OCI-LY7 (cell line): ENCODE measurements around the gene MIER3. TPM values are rescaled to one million over a fixed set of nuclear protein-coding genes. Genes with fewer than 3 reads are reported as not detected.

ENCODE experiments used
- BruUV-seq: library from RNA; stranded (reverse); fragments of 400-500 nt; replicated peaks from 2 replicates; lab custom pipeline; 2021; lab: Mats Ljungman, UMichigan
- CTCF ChIA-PET: fragments of 300-600 bp; sonication (Branson Sonifier 250); formaldehyde crosslinking; loops from one replicate; lab custom pipeline; 2022; ENCODE audit warnings: antibody characterized with exemption; ENCODE audit not compliant: unreplicated experiment; lab: Charles Lee
- POLR2A ChIA-PET: fragments of 300-600 bp; sonication (Branson Sonifier 250); formaldehyde crosslinking; loops from one replicate; lab custom pipeline; 2022; ENCODE audit warnings: antibody characterized with exemption; lab: Charles Lee
- DNase-seq: peaks from one replicate; pipeline ENCODE4 v3.0.0-alpha.2; 2015; ENCODE audit warnings: low spot score
- H2AFZ ChIP-seq: fragments of 200-600 bp; sonication (generic), shearing (Covaris generic); 2 replicates; pipeline ENCODE4 v1.6.1; 2014; ENCODE audit warnings: mild to moderate bottlenecking, antibody characterized with exemption, low read length, moderate library complexity
- H3K27ac ChIP-seq: fragments of 200-600 bp; sonication (generic); 2 replicates; pipeline ENCODE4 v1.5.1; 2014; ENCODE audit warnings: mixed run types, low read depth, mild to moderate bottlenecking, moderate library complexity, low read length, inconsistent platforms; ENCODE audit not compliant: poor library complexity, severe bottlenecking
- H3K36me3 ChIP-seq: fragments of 200-600 bp; sonication (generic); 2 replicates; pipeline ENCODE4 v1.6.1; 2014; ENCODE audit warnings: mild to moderate bottlenecking, antibody characterized with exemption, low read length, moderate library complexity, mixed read lengths; ENCODE audit not compliant: insufficient read depth
- H3K4me1 ChIP-seq: fragments of 200-600 bp; sonication (generic); 2 replicates; pipeline ENCODE4 v1.5.1; 2014; ENCODE audit warnings: mild to moderate bottlenecking, low read length; ENCODE audit not compliant: insufficient read depth, poor library complexity, severe bottlenecking
- H3K4me2 ChIP-seq: fragments of 200-600 bp; sonication (generic); 2 replicates; pipeline ENCODE4 v1.6.1; 2014; ENCODE audit warnings: mild to moderate bottlenecking, low read length
- H3K4me3 ChIP-seq: fragments of 200-600 bp; sonication (generic); 2 replicates; pipeline ENCODE4 v1.5.1; 2014; ENCODE audit warnings: mild to moderate bottlenecking, low read depth, low read length; ENCODE audit not compliant: poor library complexity, severe bottlenecking
- H3K79me2 ChIP-seq: fragments of 200-600 bp; sonication (generic); 2 replicates; pipeline ENCODE4 v1.6.1; 2016; ENCODE audit warnings: low read depth, mild to moderate bottlenecking, low read length, moderate library complexity, mixed read lengths; ENCODE audit not compliant: insufficient read depth
- H3K9me2 ChIP-seq: fragments of 200-600 bp; sonication (generic); 2 replicates; pipeline ENCODE4 v1.6.1; 2016; ENCODE audit warnings: mild to moderate bottlenecking, low read length, mixed read lengths; ENCODE audit not compliant: insufficient read depth
- H3K9me3 ChIP-seq: fragments of 200-600 bp; sonication (generic); 2 replicates; pipeline ENCODE4 v1.6.1; 2014; ENCODE audit warnings: mild to moderate bottlenecking, mixed run types, low read length, mixed read lengths
- H4K20me1 ChIP-seq: fragments of 200-600 bp; sonication (generic); 2 replicates; pipeline ENCODE4 v1.6.1; 2014; ENCODE audit warnings: mild to moderate bottlenecking, antibody characterized with exemption, low read length, moderate library complexity, mixed read lengths; ENCODE audit not compliant: insufficient read depth
- CTCF ChIP-seq: fragments of 200-600 bp; sonication (generic); conservative IDR thresholded peaks from 2 replicates; pipeline ENCODE4 v1.5.1; 2014; ENCODE audit warnings: mild to moderate bottlenecking, antibody characterized with exemption, low read length, moderate library complexity, mixed read lengths
- EZH2phosphoT487 ChIP-seq: fragments of 200-600 bp; sonication (generic); IDR thresholded peaks from 2 replicates; pipeline ENCODE4 v1.6.1; 2018; ENCODE audit warnings: low read depth, borderline replicate concordance, mild to moderate bottlenecking, mixed run types, antibody characterized with exemption, low read length, moderate library complexity, mixed read lengths
- intact Hi-C: fragments of 100-400 bp; cut with micrococcal nuclease; formaldehyde crosslinking; loops from one replicate; pipeline ENCODE4 v1.10.0; 2022; ENCODE audit not compliant: unreplicated experiment
- total RNA-seq, 2 experiments: library from RNA; depleted of rRNA in 1 of 2; stranded (reverse); fragments of >200 nt in 1 of 2; shearing (Covaris generic) in 1 of 2; gene quantifications; 2 replicates each; pipeline ENCODE4 v1.2.3, GENCODE V29; 2014 to 2022

The MIER3 gene
- total RNA-seq, 2 experiments from 2014 or later = 12.6 to 29.2 TPM

- Histone ChIP-seq H3K9me2 (no peaks in the 10 kb centered on the region), H3K4me3 (peak overlapping the region; percentile 96), H3K27ac (peak overlapping the region; percentile 42), H3K4me2 (peak overlapping the region; percentile 89), H4K20me1 (peaks cover 7% of the 10 kb centered on the region; the same call in 1 of the 2 replicates), H3K36me3 (peaks cover 32% of the 10 kb centered on the region), H3K9me3 (no peaks in the 10 kb centered on the region), H2AFZ (peak overlapping the region; percentile 78), H3K4me1 (peaks cover 16% of the 10 kb centered on the region), H3K79me2 (peaks cover 10% of the 10 kb centered on the region; the same call in 1 of the 2 replicates)
- intact Hi-C loops = loop anchor here (2.0 to 5.0 kb wide), 2 partner anchors 221 to 271 kb away; no protein-coding TSS in a partner anchor
- ChIA-PET CTCF (no interaction called here), POLR2A (interaction anchor here (0.7 to 3.6 kb wide), 4 partner anchors 31 to 537 kb away, joined by 3 to 20 read pairs (median 4); partner anchors contain the start of gene SETD9)
- DNase-seq = peak; percentile 58
- no TSS peak for BruUV-seq
- TF ChIP-seq EZH2phosphoT487 = no peak
- TF ChIP-seq CTCF = peak; percentile 61
These were observed 587 bp downstream of the MIER3 start for GRCh38 chr5:56951126-56951945.

- ChIA-PET CTCF (no interaction called here), POLR2A (interaction anchor here (0.7 to 3.6 kb wide), 6 partner anchors 30 to 537 kb away, joined by 3 to 20 read pairs (median 4); partner anchors contain the start of gene SETD9)
- H4K20me1 ChIP-seq = peaks cover 7% of the 10 kb centered on the region; the same call in 1 of the 2 replicates
- H3K36me3 ChIP-seq = peaks cover 38% of the 10 kb centered on the region
- no peak overlapping the region for H3K27ac ChIP-seq
- intact Hi-C loops = loop anchor here (1.0 to 5.0 kb wide), 3 partner anchors 222 to 680 kb away; no protein-coding TSS in a partner anchor
- peaks cover 10% of the 10 kb centered on the region; the same call in 1 of the 2 replicates for H3K79me2 ChIP-seq
- H3K4me2 ChIP-seq = peak overlapping the region; percentile 89
- no peaks in the 10 kb centered on the region for H3K9me2 ChIP-seq
- DNase-seq = peak; percentile 64
- H2AFZ ChIP-seq = peak overlapping the region; percentile 78; the same call in 1 of the 2 replicates
- no peak for TF ChIP-seq CTCF
- TF ChIP-seq EZH2phosphoT487 = no peak
- H3K9me3 ChIP-seq = no peaks in the 10 kb centered on the region
- no TSS peak for BruUV-seq
- peak overlapping the region; percentile 96 for H3K4me3 ChIP-seq
- H3K4me1 ChIP-seq = peaks cover 16% of the 10 kb centered on the region
These were observed 1.2 kb downstream of the MIER3 start for GRCh38 chr5:56950626-56951125.
